ENCODE data around the gene TTC13.
A peak's percentile ranks its signal among the peaks of the same experiment; 100 is the strongest.
"Not testable (repeated sequence)": the region's sequence is repeated elsewhere in the genome, so short reads cannot be mapped to it uniquely, and the experiment has no call there.

Gene TTC13

GRCh38 chr1:230978491-230979388 lies at the start of gene TTC13, which contains the start of gene ARV1:
Gene TTC13 (minus strand): TSS chr1:230978861. CDS start chr1:230978830, 31 bp downstream.
Gene ARV1 (plus strand): TSS chr1:230979094. CDS start chr1:230979106, 12 bp downstream.
- peak; percentile 98 for DNase-seq

GRCh38 chr1:231027971-231028370 lies 49.3 kb upstream of the TTC13 start:
- DNase-seq = no peak

GRCh38 chr1:231027136-231027925 lies 48.7 kb upstream of the TTC13 start:
- no peak for DNase-seq

GRCh38 chr1:231026576-231026975 lies 47.9 kb upstream of the TTC13 start:
- no peak for DNase-seq

GRCh38 chr1:231023150-231023549 lies 44.5 kb upstream of the TTC13 start:
- DNase-seq = no peak

GRCh38 chr1:231022543-231022942 lies 43.9 kb upstream of the TTC13 start:
- DNase-seq = not testable (repeated sequence)

- no peak for DNase-seq
These were observed 42.9 kb upstream of the TTC13 start for GRCh38 chr1:231021540-231022031.

- DNase-seq = no peak
These were observed 42.2 kb upstream of the TTC13 start for GRCh38 chr1:231020816-231021215.

- no peak for DNase-seq
These were observed 41.5 kb upstream of the TTC13 start for GRCh38 chr1:231020139-231020601.

- DNase-seq = no peak
These were observed 41.0 kb upstream of the TTC13 start for GRCh38 chr1:231019711-231020110.

- DNase-seq = no peak
These were observed 38.3 kb upstream of the TTC13 start for GRCh38 chr1:231016966-231017365.

GRCh38 chr1:231016234-231016633 lies 37.6 kb upstream of the TTC13 start:
- no peak for DNase-seq

- no peak for DNase-seq
These were observed 34.8 kb upstream of the TTC13 start for GRCh38 chr1:231013391-231014015.

GRCh38 chr1:231011963-231012362 lies 33.3 kb upstream of the TTC13 start:
- DNase-seq = no peak

- no peak for DNase-seq
These were observed 32.7 kb upstream of the TTC13 start for GRCh38 chr1:231011360-231011759.

GRCh38 chr1:231007535-231007934 lies 28.9 kb upstream of the TTC13 start:
- not testable (repeated sequence) for DNase-seq

- no peak for DNase-seq
These were observed 23.2 kb upstream of the TTC13 start for GRCh38 chr1:231001892-231002291.

- DNase-seq = no peak
These were observed 22.0 kb upstream of the TTC13 start for GRCh38 chr1:231000639-231001038.

- DNase-seq = no peak
These were observed 21.5 kb upstream of the TTC13 start for GRCh38 chr1:231000201-231000600.

- DNase-seq = no peak
These were observed 16.2 kb upstream of the TTC13 start for GRCh38 chr1:230994860-230995259.

- no peak for DNase-seq
These were observed 13.6 kb upstream of the TTC13 start for GRCh38 chr1:230992100-230992774.

- no peak for DNase-seq
These were observed 8.8 kb upstream of the TTC13 start for GRCh38 chr1:230987448-230987847.
